ENCODE measurements around the gene TBATA.
A peak's percentile ranks its signal among the peaks of the same experiment; 100 is the strongest.

The TBATA gene

DNA sequence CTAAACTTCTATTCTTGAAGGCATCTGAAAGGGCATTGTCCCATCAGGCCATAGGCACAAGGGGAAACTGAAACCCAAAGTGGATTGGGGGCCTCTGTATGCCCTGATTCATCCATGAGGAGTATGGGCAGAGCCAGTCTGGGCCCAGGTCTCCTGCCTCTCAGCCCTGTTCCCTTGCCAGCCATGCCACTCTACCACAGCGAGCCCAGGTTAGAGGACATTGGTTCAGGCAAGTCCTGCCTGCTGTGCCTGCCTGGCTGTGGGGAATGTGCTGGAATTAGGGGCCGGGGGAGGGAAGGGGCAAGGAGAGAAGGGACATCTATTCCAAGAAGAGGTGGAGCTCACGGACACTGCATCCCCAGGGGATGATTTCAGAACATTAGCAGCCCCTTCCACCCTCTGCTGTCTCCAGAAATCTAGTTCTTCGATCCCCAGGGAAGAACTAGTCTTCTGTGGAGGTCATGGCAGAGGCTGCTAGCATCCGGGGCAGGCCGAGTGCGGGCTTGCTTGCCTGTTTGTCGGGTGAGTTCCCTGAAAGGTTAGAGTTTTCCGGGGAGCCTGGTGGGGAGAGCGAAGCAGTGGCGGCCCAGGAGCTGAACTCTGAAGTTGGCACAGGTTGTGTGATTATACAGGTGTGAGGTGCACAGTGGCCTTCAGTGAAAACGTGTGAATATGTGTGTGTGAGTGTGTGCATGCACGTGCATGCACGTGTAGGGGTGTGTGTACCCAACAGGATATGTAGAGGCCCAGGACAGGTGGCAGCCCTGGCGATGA lies 37.8 kb downstream of the TBATA start:
- Mint-ChIP-seq H3K27ac (peak overlapping the region in 1 of 2 donors; percentile 35), H3K27me3 (no peaks in the 10 kb centered on the region), H3K4me3 (no peak overlapping the region), H3K36me3 (ENCODE audit: insufficient read depth) (no peaks in the 10 kb centered on the region), H3K9me3 (no peaks in the 10 kb centered on the region), H3K4me1 (ENCODE audit: low read depth in 2 of 2) (peaks cover 5 to 10% of the 10 kb centered on the region in 2 donors)
- no peak for DNase-seq
- no peak for ATAC-seq (replicated peaks)

- H3K27ac Mint-ChIP-seq = no peak overlapping the region
Measured at GRCh38 chr10:70745555-70745954, 39.6 kb downstream of the TBATA start.

DNA sequence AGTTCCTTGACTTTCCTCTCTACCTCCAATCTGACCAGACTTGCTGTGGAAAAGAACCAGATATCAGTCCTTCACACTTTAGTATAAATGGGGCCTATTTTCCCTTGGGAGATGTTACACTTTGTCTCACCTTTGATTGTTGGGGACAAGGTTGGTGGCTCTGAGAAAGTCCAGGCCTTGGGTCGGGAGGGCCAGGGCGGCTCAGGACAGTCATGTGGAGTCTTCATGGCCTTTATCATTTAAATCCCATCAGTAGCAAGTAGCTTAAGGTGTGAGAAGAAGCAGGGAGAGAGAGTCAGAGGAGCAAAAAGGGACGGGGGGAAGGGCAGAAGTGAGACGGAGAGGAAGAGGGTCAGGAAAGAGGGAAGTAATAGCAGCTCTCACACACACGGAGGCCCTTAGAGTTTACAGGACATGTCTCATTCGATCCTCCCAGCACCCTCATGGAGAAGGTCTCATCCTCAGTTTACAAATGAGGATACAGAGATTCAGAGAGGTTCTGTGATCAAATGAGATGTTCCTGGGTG lies 40.5 kb downstream of the TBATA start:
- Mint-ChIP-seq H3K27me3 (no peaks in the 10 kb centered on the region), H3K4me1 (ENCODE audit: low read depth in 2 of 2) (peaks cover 5 to 10% of the 10 kb centered on the region in 2 donors), H3K4me3 (no peak overlapping the region), H3K9me3 (no peaks in the 10 kb centered on the region), H3K36me3 (ENCODE audit: insufficient read depth) (no peaks in the 10 kb centered on the region), H3K27ac (peak overlapping the region in 1 of 2 donors; percentile 23)
- no peak for DNase-seq
- no peak for ATAC-seq (replicated peaks)

More at GRCh38 chr10:70745555-70745954, 39.6 kb downstream of the TBATA start:
- Mint-ChIP-seq H3K9me3 (no peaks in the 10 kb centered on the region), H3K4me3 (no peak overlapping the region), H3K4me1 (ENCODE audit: low read depth in 2 of 2) (peaks cover 5 to 10% of the 10 kb centered on the region in 2 donors), H3K27me3 (no peaks in the 10 kb centered on the region), H3K36me3 (ENCODE audit: insufficient read depth) (no peaks in the 10 kb centered on the region)
- DNase-seq (no peak), ATAC-seq (replicated peaks) (no peak)

DNA sequence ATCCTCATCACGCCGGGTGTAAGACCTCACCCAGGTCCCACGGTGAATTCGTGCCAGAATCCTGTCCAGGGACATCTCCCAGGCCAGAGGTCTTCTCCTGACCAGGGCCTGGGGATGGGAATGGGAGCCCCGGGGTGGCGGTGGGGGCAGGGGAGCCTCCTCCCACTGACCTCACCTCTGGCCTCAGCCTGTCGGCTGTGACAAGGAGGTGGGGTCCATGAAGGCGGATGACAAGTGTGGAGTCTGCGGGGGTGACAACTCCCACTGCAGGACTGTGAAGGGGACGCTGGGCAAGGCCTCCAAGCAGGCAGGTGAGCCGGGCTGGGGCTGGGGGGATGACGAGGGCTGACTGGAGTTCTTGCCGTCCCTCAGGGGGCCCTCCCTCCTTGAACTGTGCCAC lies 41.3 kb downstream of the TBATA start:
- DNase-seq = no peak
- H3K4me1 Mint-ChIP-seq (ENCODE audit: low read depth in 2 of 2) = peaks cover 6 to 10% of the 10 kb centered on the region in 2 donors
- H3K4me3 Mint-ChIP-seq = no peak overlapping the region
- H3K9me3 Mint-ChIP-seq = no peaks in the 10 kb centered on the region
- no peaks in the 10 kb centered on the region for H3K27me3 Mint-ChIP-seq
- no peak overlapping the region for H3K27ac Mint-ChIP-seq
- ATAC-seq (replicated peaks) = no peak
- no peaks in the 10 kb centered on the region for H3K36me3 Mint-ChIP-seq (ENCODE audit: insufficient read depth)

DNA sequence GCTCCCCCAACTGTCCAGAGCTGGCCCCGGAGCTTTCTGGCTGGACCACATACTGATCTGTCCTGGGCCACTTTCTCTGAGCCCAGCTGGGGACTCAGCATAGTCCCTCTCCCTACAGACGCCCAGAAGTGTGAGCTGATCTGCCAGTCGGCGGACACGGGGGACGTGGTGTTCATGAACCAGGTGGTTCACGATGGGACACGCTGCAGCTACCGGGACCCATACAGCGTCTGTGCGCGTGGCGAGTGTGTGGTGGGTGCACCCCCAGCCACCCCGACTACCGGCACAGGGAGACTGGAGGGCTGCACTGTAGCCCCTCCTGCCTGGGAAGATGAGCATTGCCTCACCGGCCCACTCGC lies 41.8 kb downstream of the TBATA start:
- Mint-ChIP-seq H3K4me3 (no peak overlapping the region), H3K27me3 (no peaks in the 10 kb centered on the region), H3K27ac (no peak overlapping the region), H3K9me3 (no peaks in the 10 kb centered on the region), H3K36me3 (ENCODE audit: insufficient read depth) (no peaks in the 10 kb centered on the region), H3K4me1 (ENCODE audit: low read depth in 2 of 2) (peaks cover 6 to 10% of the 10 kb centered on the region in 2 donors)
- ATAC-seq (replicated peaks) = no peak
- DNase-seq = no peak

DNA sequence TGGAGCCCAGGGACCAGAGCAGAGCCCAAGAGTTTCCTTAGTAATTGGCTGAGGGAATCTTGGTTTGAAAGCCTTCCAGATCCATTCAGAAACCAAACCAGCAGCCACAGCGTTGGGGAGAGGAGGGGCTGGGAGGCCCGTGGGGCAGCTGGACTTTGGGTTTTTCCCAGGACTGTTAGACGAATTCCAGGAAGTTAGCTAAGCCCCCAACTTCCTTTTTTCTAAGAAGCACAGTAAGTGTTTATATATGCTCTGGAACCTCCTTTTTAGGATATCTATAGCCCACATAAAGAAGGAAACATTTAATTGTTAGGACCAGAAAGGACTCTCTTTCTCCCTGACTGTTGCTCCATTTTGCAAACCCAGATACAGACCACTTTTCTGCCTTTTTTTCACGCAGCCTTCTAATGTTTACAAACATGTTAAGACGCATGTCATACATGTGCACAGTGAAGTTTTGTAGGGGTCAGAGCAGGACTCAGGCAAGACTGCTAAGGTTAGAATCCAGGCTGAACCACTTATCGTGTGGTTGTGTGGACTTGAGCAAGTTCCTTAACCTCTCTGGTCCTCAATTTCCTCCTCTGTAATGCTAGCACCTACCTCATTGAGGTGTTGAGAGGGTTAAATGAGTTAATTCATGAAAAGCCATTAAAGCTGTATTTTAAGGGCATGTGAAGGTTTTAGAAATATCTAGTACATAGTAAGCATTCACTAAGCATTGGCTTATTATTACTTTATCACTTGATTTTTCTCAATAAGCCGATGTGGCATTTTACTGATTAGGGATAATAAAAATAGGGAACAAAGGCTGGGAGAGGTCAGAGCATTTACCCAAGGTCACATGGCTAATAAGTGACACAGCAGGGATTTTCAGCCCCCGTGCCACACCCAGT lies 42.4 kb downstream of the TBATA start:
- Mint-ChIP-seq H3K27me3 (no peaks in the 10 kb centered on the region), H3K4me1 (ENCODE audit: low read depth in 2 of 2) (peaks cover 6 to 10% of the 10 kb centered on the region in 2 donors), H3K27ac (no peak overlapping the region), H3K4me3 (no peak overlapping the region), H3K9me3 (no peaks in the 10 kb centered on the region), H3K36me3 (ENCODE audit: insufficient read depth) (no peaks in the 10 kb centered on the region)
- no peak for DNase-seq
- no peak for ATAC-seq (replicated peaks)

DNA sequence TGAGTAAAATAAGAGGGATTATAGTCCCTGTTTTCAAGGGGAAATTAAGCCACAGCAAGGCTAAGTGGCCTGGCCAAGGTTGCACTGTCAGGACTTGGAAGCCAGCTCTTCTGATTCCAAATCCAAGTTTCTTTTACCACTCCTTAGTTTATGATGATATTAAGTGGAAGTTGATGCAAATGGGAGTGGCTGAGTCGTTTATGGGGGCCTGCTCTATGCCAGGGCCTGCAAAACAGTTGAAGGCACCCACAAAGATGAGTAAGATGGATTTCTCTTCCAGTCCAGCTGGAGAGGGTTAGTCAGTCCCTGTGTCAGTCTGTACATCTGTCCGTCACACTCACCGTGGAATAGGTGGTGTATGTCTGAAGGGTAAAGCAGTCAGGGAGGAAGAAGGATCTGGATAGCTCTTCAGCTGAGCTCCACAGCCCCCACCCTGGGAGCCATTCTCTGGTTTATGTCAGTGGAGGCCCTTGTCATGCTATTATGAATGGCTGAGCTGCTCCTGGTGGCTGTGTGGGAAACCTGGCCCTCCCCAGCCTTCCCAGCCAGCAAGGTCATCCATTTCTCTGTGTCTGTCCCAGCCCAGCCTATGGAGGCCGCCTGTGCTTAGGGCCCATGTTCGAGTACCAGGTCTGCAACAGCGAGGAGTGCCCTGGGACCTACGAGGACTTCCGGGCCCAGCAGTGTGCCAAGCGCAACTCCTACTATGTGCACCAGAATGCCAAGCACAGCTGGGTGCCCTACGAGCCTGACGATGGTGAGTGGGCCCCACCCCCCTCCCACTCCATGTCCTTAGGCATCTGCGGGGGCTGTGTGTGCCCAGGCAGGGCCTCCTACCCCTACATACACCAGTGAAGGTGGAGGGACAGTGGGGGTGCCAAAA lies 44.5 kb downstream of the TBATA start:
- H3K27ac Mint-ChIP-seq = no peak overlapping the region

DNA sequence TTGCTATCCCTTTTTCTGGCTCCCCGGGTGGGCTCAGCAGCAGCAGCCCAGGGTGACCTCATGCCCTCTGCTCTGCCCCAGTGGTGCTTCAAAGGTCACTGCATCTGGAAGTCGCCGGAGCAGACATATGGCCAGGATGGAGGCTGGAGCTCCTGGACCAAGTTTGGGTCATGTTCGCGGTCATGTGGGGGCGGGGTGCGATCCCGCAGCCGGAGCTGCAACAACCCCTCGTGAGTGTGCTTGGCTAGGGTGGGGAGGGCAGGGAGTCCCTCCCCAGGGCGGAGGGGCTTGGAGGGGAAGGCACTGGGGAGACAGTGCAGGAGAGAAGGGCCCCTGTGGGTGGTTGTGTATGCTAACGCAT lies 46.4 kb downstream of the TBATA start:
- Mint-ChIP-seq H3K27ac (no peak overlapping the region), H3K27me3 (no peaks in the 10 kb centered on the region), H3K4me3 (no peak overlapping the region), H3K4me1 (ENCODE audit: low read depth in 2 of 2) (peaks cover 5 to 7% of the 10 kb centered on the region in 2 donors), H3K9me3 (no peaks in the 10 kb centered on the region), H3K36me3 (ENCODE audit: insufficient read depth) (no peaks in the 10 kb centered on the region)
- DNase-seq = no peak
- no peak for ATAC-seq (replicated peaks)

More for the DNA sequence above, 44.5 kb downstream of the TBATA start:
- ATAC-seq (replicated peaks) (no peak), DNase-seq (no peak)
- Mint-ChIP-seq H3K4me1 (ENCODE audit: low read depth in 2 of 2) (peaks cover 8 to 10% of the 10 kb centered on the region in 2 donors), H3K36me3 (ENCODE audit: insufficient read depth) (no peaks in the 10 kb centered on the region), H3K9me3 (no peaks in the 10 kb centered on the region), H3K4me3 (no peak overlapping the region), H3K27me3 (no peaks in the 10 kb centered on the region)

GRCh38 chr10:70738006-70738760 lies 47.0 kb downstream of the TBATA start:
- no peaks in the 10 kb centered on the region for H3K36me3 Mint-ChIP-seq (ENCODE audit: insufficient read depth)
- H3K27ac Mint-ChIP-seq = peak overlapping the region in 1 of 2 donors; percentile 49
- H3K27me3 Mint-ChIP-seq = no peaks in the 10 kb centered on the region
- DNase-seq (no peak), ATAC-seq (replicated peaks) (no peak)
- H3K4me3 Mint-ChIP-seq = no peak overlapping the region
- peaks cover 6 to 7% of the 10 kb centered on the region in 2 donors for H3K4me1 Mint-ChIP-seq (ENCODE audit: low read depth in 2 of 2)
- no peaks in the 10 kb centered on the region for H3K9me3 Mint-ChIP-seq

DNA sequence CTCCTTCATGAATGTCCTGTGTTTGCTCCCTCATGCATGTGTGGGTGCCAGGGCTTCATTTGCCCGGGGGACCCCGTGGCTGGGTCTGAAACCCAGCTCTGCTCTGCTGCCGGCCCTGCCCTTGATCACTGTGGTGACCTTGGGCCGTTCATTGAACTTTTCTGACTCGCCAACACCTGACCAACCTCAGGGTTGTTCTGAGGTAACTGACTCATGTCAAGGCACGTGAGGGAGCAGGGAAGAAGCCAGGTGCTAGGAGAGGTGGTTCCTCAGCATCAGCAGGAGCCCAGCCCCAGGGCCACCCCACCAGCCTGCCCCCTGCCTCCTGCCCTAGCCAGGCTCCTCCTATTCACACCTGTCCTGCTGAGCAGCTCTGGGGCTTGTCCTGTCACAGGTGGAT lies 47.9 kb downstream of the TBATA start:
- no peak for ATAC-seq (replicated peaks)
- H3K36me3 Mint-ChIP-seq (ENCODE audit: insufficient read depth) = no peaks in the 10 kb centered on the region
- no peaks in the 10 kb centered on the region for H3K9me3 Mint-ChIP-seq
- H3K4me3 Mint-ChIP-seq = no peak overlapping the region
- H3K27ac Mint-ChIP-seq = peak overlapping the region in 1 of 2 donors; percentile 49
- H3K4me1 Mint-ChIP-seq (ENCODE audit: low read depth in 2 of 2) = peaks cover 0 to 7% of the 10 kb centered on the region in 2 donors
- no peak for DNase-seq
- H3K27me3 Mint-ChIP-seq = no peaks in the 10 kb centered on the region

GRCh38 chr10:70736525-70736924 lies 48.7 kb downstream of the TBATA start:
- Mint-ChIP-seq H3K4me3 (no peak overlapping the region), H3K27ac (no peak overlapping the region), H3K4me1 (ENCODE audit: low read depth in 2 of 2) (peaks cover 0 to 9% of the 10 kb centered on the region in 2 donors), H3K36me3 (ENCODE audit: insufficient read depth) (no peaks in the 10 kb centered on the region), H3K9me3 (no peaks in the 10 kb centered on the region), H3K27me3 (no peaks in the 10 kb centered on the region)
- DNase-seq (no peak), ATAC-seq (replicated peaks) (no peak)

GRCh38 chr10:70735161-70735560 lies 50.0 kb downstream of the TBATA start:
- Mint-ChIP-seq H3K27me3 (no peaks in the 10 kb centered on the region), H3K4me1 (ENCODE audit: low read depth in 2 of 2) (peaks cover 0 to 9% of the 10 kb centered on the region in 2 donors), H3K9me3 (no peaks in the 10 kb centered on the region), H3K36me3 (ENCODE audit: insufficient read depth) (no peaks in the 10 kb centered on the region), H3K27ac (no peak overlapping the region), H3K4me3 (no peak overlapping the region)
- no peak for DNase-seq
- ATAC-seq (replicated peaks) = no peak
